Measurements from ENCODE around the gene KIAA0319L.

The KIAA0319L gene

GRCh38 chr1:35574125-35574654 lies 17.0 kb upstream of the KIAA0319L start:
- Histone ChIP-seq H4K20me1 (ENCODE audit: control insufficient read depth, insufficient read depth, low read depth, low read length) (0 out of 2 replicates have a peak, but pooled peaks cover 3% of the 10 kb centered on the region), H3K36me3 (ENCODE audit: control insufficient read depth, low read length) (no peaks in the 10 kb centered on the region), H3K9me2 (replicated peaks; ENCODE audit: control insufficient read depth, low read length) (no peaks in the 10 kb centered on the region), H3K27me3 (ENCODE audit: control insufficient read depth, low read length) (peaks cover 34% of the 10 kb centered on the region), H3K27ac (ENCODE audit: low read depth, low read length) (no peak overlapping the region), H3K9me3 (ENCODE audit: control insufficient read depth, insufficient read depth, low read length) (no peaks in the 10 kb centered on the region), H3K4me3 (ENCODE audit: low read length) (no peak overlapping the region), H3F3A (ENCODE audit: control insufficient read depth, insufficient read depth) (peaks cover 4% of the 10 kb centered on the region; the same call in 1 of the 2 replicates), H3K79me2 (ENCODE audit: control insufficient read depth, low read length) (no peaks in the 10 kb centered on the region), H3K4me2 (ENCODE audit: low read length) (no peak overlapping the region), H3K4me1 (ENCODE audit: control insufficient read depth, low read length) (peaks cover 20% of the 10 kb centered on the region)
- TF ChIP-seq CTCF (IDR thresholded peaks at IDR 0.05; ENCODE audit: low read depth, low read length, poor library complexity, severe bottlenecking) (no peak), EZH2phosphoT487 (IDR thresholded peaks at IDR 0.05; ENCODE audit: borderline replicate concordance, low read length) (no peak)

- Histone ChIP-seq H3K4me1 (ENCODE audit: control insufficient read depth, low read length) (peaks cover 20% of the 10 kb centered on the region), H3K9me3 (ENCODE audit: control insufficient read depth, insufficient read depth, low read length) (no peaks in the 10 kb centered on the region), H3K27me3 (ENCODE audit: control insufficient read depth, low read length) (peaks cover 34% of the 10 kb centered on the region), H3K36me3 (ENCODE audit: control insufficient read depth, low read length) (no peaks in the 10 kb centered on the region), H3K27ac (ENCODE audit: low read depth, low read length) (no peak within 1 kb of the TSS), H3K9me2 (replicated peaks; ENCODE audit: control insufficient read depth, low read length) (no peaks in the 10 kb centered on the region), H3K4me3 (ENCODE audit: low read length) (no peak within 1 kb of the TSS), H3K4me2 (ENCODE audit: low read length) (no peak within 1 kb of the TSS), H3F3A (ENCODE audit: control insufficient read depth, insufficient read depth) (peaks cover 4% of the 10 kb centered on the region; the same call in 1 of the 2 replicates), H4K20me1 (ENCODE audit: control insufficient read depth, insufficient read depth, low read depth, low read length) (0 out of 2 replicates have a peak, but pooled peaks cover 4% of the 10 kb centered on the region), H3K79me2 (ENCODE audit: control insufficient read depth, low read length) (no peaks in the 10 kb centered on the region)
- TF ChIP-seq CTCF (IDR thresholded peaks at IDR 0.05; ENCODE audit: low read depth, low read length, poor library complexity, severe bottlenecking) (no peak), EZH2phosphoT487 (IDR thresholded peaks at IDR 0.05; ENCODE audit: borderline replicate concordance, low read length) (no peak)
Observed at GRCh38 chr1:35573198-35574124, 16.3 kb upstream of the KIAA0319L start, which contains the start of gene TFAP2E. TFAP2E (plus strand) TSS chr1:35573314; CDS start chr1:35573578, 264 bp downstream.

- Histone ChIP-seq H3K4me1 (ENCODE audit: control insufficient read depth, low read length) (peaks cover 10% of the 10 kb centered on the region), H3K4me2 (ENCODE audit: low read length) (no peak overlapping the region), H3K36me3 (ENCODE audit: control insufficient read depth, low read length) (no peaks in the 10 kb centered on the region), H3K27me3 (ENCODE audit: control insufficient read depth, low read length) (peaks cover 32% of the 10 kb centered on the region), H3K4me3 (ENCODE audit: low read length) (no peak overlapping the region), H3K27ac (ENCODE audit: low read depth, low read length) (no peak overlapping the region), H3K79me2 (ENCODE audit: control insufficient read depth, low read length) (no peaks in the 10 kb centered on the region), H3F3A (ENCODE audit: control insufficient read depth, insufficient read depth) (peaks cover 4% of the 10 kb centered on the region; the same call in 1 of the 2 replicates), H3K9me3 (ENCODE audit: control insufficient read depth, insufficient read depth, low read length) (no peaks in the 10 kb centered on the region), H3K9me2 (replicated peaks; ENCODE audit: control insufficient read depth, low read length) (no peaks in the 10 kb centered on the region), H4K20me1 (ENCODE audit: control insufficient read depth, insufficient read depth, low read depth, low read length) (0 out of 2 replicates have a peak, but pooled peaks cover 4% of the 10 kb centered on the region)
- TF ChIP-seq CTCF (IDR thresholded peaks at IDR 0.05; ENCODE audit: low read depth, low read length, poor library complexity, severe bottlenecking): no peak
- TF ChIP-seq EZH2phosphoT487 (IDR thresholded peaks at IDR 0.05; ENCODE audit: borderline replicate concordance, low read length): no peak
Observed at GRCh38 chr1:35572296-35572695, 15.1 kb upstream of the KIAA0319L start.

All from DOHH2 (cell line).